Stimulated activated CD4-positive, alpha-beta T cell treated with anti-CD3 and anti-CD28 coated beads, Interleukin-1b, Interleukin-23, amount 100 ng/mL, for 1 hour (primary cell): ENCODE measurements around the gene TRAT1.

Experiments used
- DNase-seq, 2 donors: peaks; one replicate each; pipeline ENCODE4 v3.0.0-alpha.2; 2020; ENCODE audit warnings: low read depth in 2 of 2

The TRAT1 gene

GRCh38 chr3:108861401-108861800, 38.8 kb downstream of the TRAT1 start:
- DNase-seq: no peak

GRCh38 chr3:108862865-108863798, 40.5 kb downstream of the TRAT1 start:
- DNase-seq: no peak

GRCh38 chr3:108863799-108864135, 41.2 kb downstream of the TRAT1 start:
- DNase-seq: no peak

GRCh38 chr3:108877901-108878300, 55.3 kb downstream of the TRAT1 start:
- no peak for DNase-seq

GRCh38 chr3:108879915-108880314, 57.3 kb downstream of the TRAT1 start:
- no peak for DNase-seq

GRCh38 chr3:108882762-108883161, 60.2 kb downstream of the TRAT1 start:
- DNase-seq: no peak

GRCh38 chr3:108883373-108883772, 60.8 kb downstream of the TRAT1 start:
- no peak for DNase-seq

GRCh38 chr3:108887121-108887520, 64.5 kb downstream of the TRAT1 start:
- no peak for DNase-seq

GRCh38 chr3:108887777-108888176, 65.2 kb downstream of the TRAT1 start:
- no peak for DNase-seq

- DNase-seq: no peak
Measured at GRCh38 chr3:108891833-108892232, 69.2 kb downstream of the TRAT1 start.

- DNase-seq: no peak
Measured at GRCh38 chr3:108894981-108895380, 72.4 kb downstream of the TRAT1 start.

- no peak for DNase-seq
Measured at GRCh38 chr3:108897883-108898282, 75.3 kb downstream of the TRAT1 start.

- no peak for DNase-seq
Measured at GRCh38 chr3:108899530-108899929, 76.9 kb downstream of the TRAT1 start.
